ENCODE results near the gene DDX56. TPM values are rescaled to one million over a fixed set of nuclear protein-coding genes. Genes with fewer than 3 reads are reported as not detected.
A peak's percentile ranks its signal among the peaks of the same experiment; 100 is the strongest.

DDX56 gene
- polyA plus RNA-seq, 1 of the 3 experiments (the other 2 are of a cell fraction), result 97.1 TPM

DNA sequence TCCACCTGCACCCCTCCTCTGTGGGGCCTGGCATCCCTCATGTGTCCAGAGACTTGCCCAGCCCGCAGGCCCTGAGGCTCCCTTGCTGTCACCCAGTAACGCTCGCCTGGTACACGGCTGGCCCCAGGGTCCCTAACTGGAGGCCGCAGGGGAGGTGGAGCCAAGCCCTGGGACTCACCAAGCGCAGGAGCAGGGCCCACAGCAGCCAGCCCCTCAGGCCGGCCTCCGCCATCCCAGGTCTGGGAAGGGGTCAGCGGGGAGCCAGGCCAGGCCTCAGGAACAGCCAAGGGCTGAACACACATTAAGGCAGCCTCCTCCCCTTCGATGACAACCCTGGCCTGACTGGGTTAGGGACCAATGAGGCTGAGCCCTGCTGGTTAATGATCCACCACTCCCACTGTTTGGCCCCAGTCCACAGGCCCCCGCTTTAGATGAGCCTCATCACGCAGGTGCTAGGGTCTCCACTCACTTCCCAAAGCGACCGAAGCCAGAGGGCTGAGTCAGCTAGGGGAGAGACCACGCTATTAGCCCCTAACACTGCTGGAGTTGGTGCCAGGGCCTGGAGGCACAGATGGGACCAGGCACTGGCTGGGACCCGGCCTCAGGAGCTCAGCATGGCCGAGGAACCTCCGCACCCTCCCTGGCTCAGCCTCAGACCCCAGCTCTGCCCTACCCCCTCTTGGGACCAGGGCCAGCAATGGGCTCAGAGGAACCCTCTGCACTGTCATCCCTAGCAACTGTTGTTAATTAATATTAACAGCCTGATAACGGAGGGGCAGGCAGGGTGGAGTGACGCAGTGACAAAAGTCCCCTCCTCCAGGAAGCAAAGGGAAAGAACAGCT lies 32.5 kb downstream of the DDX56 start, which contains the start of gene NPC1L1:
TSS of gene NPC1L1 (minus strand) at position 303 of the 842 bp plus-strand sequence. CDS start at position 232, 71 bp downstream.
- Histone ChIP-seq H3K9me3 (no peaks in the 10 kb centered on the region), H3K4me1 (ENCODE audit: control insufficient read depth in 1 of 2, insufficient read depth in 2 of 2, low read depth in 1 of 2, low read length in 1 of 2) (peaks cover 0 to 16% of the 10 kb centered on the region in 2 experiments; a peak in 1 of 4 replicates), H3K4me3 (ENCODE audit: low read depth in 2 of 2, low read length in 1 of 2) (no peak within 1 kb of the TSS), H3K36me3 (replicated peaks in 1 of 2; ENCODE audit: control insufficient read depth in 1 of 2, insufficient read depth in 2 of 2, low read length in 1 of 2) (no peaks in the 10 kb centered on the region), H3K27ac (ENCODE audit: low read depth in 2 of 2, low read length in 1 of 2) (no peak within 1 kb of the TSS; a peak in 1 of 4 replicates), H3K4me2 (no peak within 1 kb of the TSS), H3K79me2 (ENCODE audit: insufficient read depth) (no peaks in the 10 kb centered on the region), H2AFZ (ENCODE audit: low read depth) (no peak within 1 kb of the TSS), H3F3A (replicated peaks; ENCODE audit: insufficient read depth) (no peaks in the 10 kb centered on the region), H3K9me2 (no peaks in the 10 kb centered on the region), H3K27me3 (ENCODE audit: insufficient read depth) (no peaks in the 10 kb centered on the region), H3K9ac (no peak within 1 kb of the TSS), H4K20me1 (ENCODE audit: insufficient read depth) (no peaks in the 10 kb centered on the region)
- POLR2A ChIA-PET, result interaction anchor here (1.4 kb wide), 1 partner anchor 23 kb away, joined by 3 read pairs; no protein-coding TSS in a partner anchor
- peak; percentile 62 for DNase-seq
- no peak for TF ChIP-seq FOSL2 (IDR thresholded peaks at IDR 0.05; ENCODE audit: borderline replicate concordance, low read depth)
- no peak for TF ChIP-seq GATA2 (CRISPR knock-in tag; IDR thresholded peaks at IDR 0.05)
- TF ChIP-seq TEAD4 (IDR thresholded peaks at IDR 0.05; ENCODE audit: borderline replicate concordance, insufficient read depth), result no peak
- TF ChIP-seq RFX5 (IDR thresholded peaks at IDR 0.05; ENCODE audit: low read length), result no peak
- no peak for TF ChIP-seq JUND (IDR thresholded peaks at IDR 0.05)
- no peak for TF ChIP-seq EZH2phosphoT487 (IDR thresholded peaks at IDR 0.05; ENCODE audit: borderline replicate concordance, low read depth)
- TF ChIP-seq SIN3A (IDR thresholded peaks at IDR 0.05; ENCODE audit: borderline replicate concordance, low read depth, low read length), result no peak
- CTCF ChIA-PET, result interaction anchor here (1.6 to 9.1 kb wide), 2 partner anchors 24 to 299 kb away, joined by 5 to 55 read pairs; no protein-coding TSS in a partner anchor
- WGBS (ENCODE audit: low lambda C conversion rate), result 75% methylated on average over 19 of the region's 20 CpGs

DNA sequence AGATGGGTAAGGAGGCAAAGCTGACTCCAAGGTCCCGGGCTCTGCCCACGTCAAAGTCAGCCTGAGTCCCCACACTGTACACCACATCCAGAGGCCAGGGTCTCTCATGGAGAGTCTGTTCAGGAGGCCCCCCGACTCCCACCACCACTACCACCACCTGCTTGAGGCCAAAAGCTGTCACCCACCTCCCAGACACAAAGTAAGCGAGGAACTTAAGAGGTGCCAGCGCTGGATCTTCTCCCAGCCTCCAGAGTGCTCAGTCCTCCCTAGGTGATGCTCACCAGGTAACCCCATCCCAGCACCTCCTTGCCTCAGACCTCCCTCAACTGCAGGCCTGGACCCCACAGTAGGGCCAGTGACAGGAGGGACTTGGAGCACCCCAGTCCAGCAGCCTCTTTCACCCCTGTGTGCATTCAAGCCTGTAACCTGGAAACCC lies 33.1 kb downstream of the DDX56 start:
- Histone ChIP-seq H2AFZ (ENCODE audit: low read depth) (no peak overlapping the region), H3K9me2 (no peaks in the 10 kb centered on the region), H3K4me3 (ENCODE audit: low read depth in 2 of 2, low read length in 1 of 2) (no peak overlapping the region), H3K27me3 (ENCODE audit: insufficient read depth) (no peaks in the 10 kb centered on the region), H3K36me3 (replicated peaks in 1 of 2; ENCODE audit: control insufficient read depth in 1 of 2, insufficient read depth in 2 of 2, low read length in 1 of 2) (no peaks in the 10 kb centered on the region), H3K4me2 (no peak overlapping the region), H3K4me1 (ENCODE audit: control insufficient read depth in 1 of 2, insufficient read depth in 2 of 2, low read depth in 1 of 2, low read length in 1 of 2) (peaks cover 0 to 16% of the 10 kb centered on the region in 2 experiments; a peak in 1 of 4 replicates), H3K79me2 (ENCODE audit: insufficient read depth) (no peaks in the 10 kb centered on the region), H3F3A (replicated peaks; ENCODE audit: insufficient read depth) (no peaks in the 10 kb centered on the region), H3K27ac (ENCODE audit: low read depth in 2 of 2, low read length in 1 of 2) (no peak overlapping the region; a peak in 1 of 4 replicates), H3K9ac (no peak overlapping the region), H3K9me3 (no peaks in the 10 kb centered on the region), H4K20me1 (ENCODE audit: insufficient read depth) (no peaks in the 10 kb centered on the region)
- TF ChIP-seq TCF12 (IDR thresholded peaks at IDR 0.05) (no peak), NFIC (IDR thresholded peaks at IDR 0.05; ENCODE audit: borderline replicate concordance) (no peak), CTCF (IDR thresholded peaks at IDR 0.05) (no peak), CHD2 (IDR thresholded peaks at IDR 0.05; ENCODE audit: low read length, partially characterized antibody) (no peak), SMC3 (IDR thresholded peaks at IDR 0.05; ENCODE audit: low read depth, low read length) (no peak), YY1 (IDR thresholded peaks at IDR 0.05; ENCODE audit: low read depth) (no peak), EP300 (IDR thresholded peaks at IDR 0.05; ENCODE audit: borderline replicate concordance in 1 of 2, low read depth in 1 of 2, low read length in 1 of 2) (no peak), RAD21 (IDR thresholded peaks at IDR 0.05; ENCODE audit: low read length) (no peak), TAF1 (IDR thresholded peaks at IDR 0.05; ENCODE audit: borderline replicate concordance, low read depth, low read length) (no peak), GABPA (IDR thresholded peaks at IDR 0.05; ENCODE audit: low read depth) (no peak), MXI1 (IDR thresholded peaks at IDR 0.05; ENCODE audit: low read depth, low read length) (no peak)
- POLR2A ChIA-PET, result no interaction called here
- WGBS (ENCODE audit: low lambda C conversion rate), result 71% methylated on average over 4 of the region's 5 CpGs
- DNase-seq, result no peak
- CTCF ChIA-PET, result interaction anchor here (0.6 kb wide), 1 partner anchor 678 kb away, joined by 3 read pairs; no protein-coding TSS in a partner anchor
